ENCODE results near the gene FGGY.

FGGY gene

DNA sequence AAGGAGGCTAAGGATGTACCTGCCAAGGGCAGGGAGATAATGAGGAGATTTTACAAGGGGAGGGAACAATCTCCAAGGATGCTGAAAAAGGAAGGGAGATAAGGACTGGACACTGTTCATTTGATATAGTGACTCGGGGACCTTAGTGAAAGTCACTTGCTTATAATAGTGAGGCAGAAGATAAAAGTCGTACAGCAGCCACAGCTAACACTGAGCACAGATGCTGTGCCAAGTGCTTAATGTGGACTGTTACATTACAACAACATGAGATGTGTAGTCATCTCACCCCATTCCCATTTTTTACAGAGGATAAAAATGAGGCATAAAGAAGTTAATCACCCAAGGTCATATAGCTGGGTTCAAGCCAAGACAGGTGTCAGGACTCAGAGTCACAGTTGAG is 181.9 kb downstream of the FGGY start:
- TF ChIP-seq, protein P1, sequence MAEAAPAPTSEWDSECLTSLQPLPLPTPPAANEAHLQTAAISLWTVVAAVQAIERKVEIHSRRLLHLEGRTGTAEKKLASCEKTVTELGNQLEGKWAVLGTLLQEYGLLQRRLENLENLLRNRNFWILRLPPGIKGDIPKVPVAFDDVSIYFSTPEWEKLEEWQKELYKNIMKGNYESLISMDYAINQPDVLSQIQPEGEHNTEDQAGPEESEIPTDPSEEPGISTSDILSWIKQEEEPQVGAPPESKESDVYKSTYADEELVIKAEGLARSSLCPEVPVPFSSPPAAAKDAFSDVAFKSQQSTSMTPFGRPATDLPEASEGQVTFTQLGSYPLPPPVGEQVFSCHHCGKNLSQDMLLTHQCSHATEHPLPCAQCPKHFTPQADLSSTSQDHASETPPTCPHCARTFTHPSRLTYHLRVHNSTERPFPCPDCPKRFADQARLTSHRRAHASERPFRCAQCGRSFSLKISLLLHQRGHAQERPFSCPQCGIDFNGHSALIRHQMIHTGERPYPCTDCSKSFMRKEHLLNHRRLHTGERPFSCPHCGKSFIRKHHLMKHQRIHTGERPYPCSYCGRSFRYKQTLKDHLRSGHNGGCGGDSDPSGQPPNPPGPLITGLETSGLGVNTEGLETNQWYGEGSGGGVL (tag by site-specific recombination; IDR thresholded peaks at IDR 0.05), result no peak
- 0 out of 2 replicates have a peak, but pooled peaks cover 2% of the 10 kb centered on the region for H3K4me1 ChIP-seq (ENCODE audit: control insufficient read depth, insufficient read depth, low read length)
- H3K27ac ChIP-seq (ENCODE audit: extremely low read depth, low read depth, low read length), result no peak overlapping the region
- H3K36me3 ChIP-seq (ENCODE audit: control insufficient read depth in 2 of 2, insufficient read depth in 1 of 2, low read length in 2 of 2), result no peaks in the 10 kb centered on the region
- H3K4me3 ChIP-seq (ENCODE audit: low read depth, low read length), result no peak overlapping the region
- H3K9me3 ChIP-seq (ENCODE audit: control insufficient read depth, insufficient read depth, low read depth, low read length), result no peaks in the 10 kb centered on the region
- ChIA-PET POLR2A (no interaction called here), CTCF (interaction anchor here (0.7 kb wide), 1 partner anchor 35 kb away, joined by 3 read pairs; no protein-coding TSS in a partner anchor)

DNA sequence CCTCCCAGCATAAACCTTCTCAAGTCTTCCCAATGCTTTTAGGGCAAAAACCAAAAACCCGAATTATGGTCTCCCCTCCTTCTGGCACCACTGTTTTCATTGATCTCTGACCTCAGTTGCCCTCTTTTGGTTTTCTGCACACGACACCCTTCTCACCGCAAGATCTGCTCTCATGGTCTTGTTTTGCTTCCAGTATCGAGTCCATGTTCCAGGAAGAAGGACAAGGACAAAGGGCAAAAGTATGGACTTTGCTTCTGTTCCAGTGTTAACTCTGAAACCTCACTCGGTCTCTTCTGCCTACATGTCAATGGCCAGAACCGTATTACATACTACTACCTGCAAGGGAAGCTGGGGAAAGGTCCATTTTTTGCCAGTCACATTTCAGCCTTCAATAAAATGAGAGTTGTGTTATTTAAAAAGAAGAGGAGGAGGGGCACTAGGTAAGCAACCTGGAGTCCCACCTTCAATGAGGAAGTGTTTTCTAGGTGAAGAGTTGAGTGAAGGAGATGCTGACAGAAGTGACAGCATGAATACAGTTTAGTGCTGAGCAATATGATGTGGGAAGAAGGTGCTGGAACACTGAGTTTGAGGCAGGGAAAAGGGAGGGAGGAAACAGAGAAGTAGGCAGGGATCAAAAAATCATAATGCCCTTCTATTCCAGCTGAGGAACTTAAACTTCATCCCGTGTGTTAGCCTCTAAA is 183.4 kb downstream of the FGGY start:
- Histone ChIP-seq H3K36me3 (ENCODE audit: control insufficient read depth in 2 of 2, insufficient read depth in 1 of 2, low read length in 2 of 2) (no peaks in the 10 kb centered on the region), H3K27ac (ENCODE audit: extremely low read depth, low read depth, low read length) (no peak overlapping the region), H3K4me3 (ENCODE audit: low read depth, low read length) (no peak overlapping the region), H3K4me1 (ENCODE audit: control insufficient read depth, insufficient read depth, low read length) (0 out of 2 replicates have a peak, but pooled peaks cover 2% of the 10 kb centered on the region), H3K9me3 (ENCODE audit: control insufficient read depth, insufficient read depth, low read depth, low read length) (no peaks in the 10 kb centered on the region)
- CTCF ChIA-PET, result interaction anchor here (1.3 kb wide), 1 partner anchor 86 kb away, joined by 3 read pairs; no protein-coding TSS in a partner anchor
- no peak for TF ChIP-seq KLF7 (tag by site-specific recombination; IDR thresholded peaks at IDR 0.05; ENCODE audit: borderline replicate concordance)
- no peak for TF ChIP-seq ZNF707 (tag by site-specific recombination; IDR thresholded peaks at IDR 0.05)
- TF ChIP-seq MZF1 (tag by site-specific recombination; IDR thresholded peaks at IDR 0.05; ENCODE audit: borderline replicate concordance), result no peak
- TF ChIP-seq, protein P2, sequence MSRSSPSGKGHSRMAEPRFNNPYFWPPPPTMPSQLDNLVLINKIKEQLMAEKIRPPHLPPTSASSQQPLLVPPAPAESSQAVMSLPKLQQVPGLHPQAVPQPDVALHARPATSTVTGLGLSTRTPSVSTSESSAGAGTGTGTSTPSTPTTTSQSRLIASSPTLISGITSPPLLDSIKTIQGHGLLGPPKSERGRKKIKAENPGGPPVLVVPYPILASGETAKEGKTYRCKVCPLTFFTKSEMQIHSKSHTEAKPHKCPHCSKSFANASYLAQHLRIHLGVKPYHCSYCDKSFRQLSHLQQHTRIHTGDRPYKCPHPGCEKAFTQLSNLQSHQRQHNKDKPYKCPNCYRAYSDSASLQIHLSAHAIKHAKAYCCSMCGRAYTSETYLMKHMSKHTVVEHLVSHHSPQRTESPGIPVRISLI (tag by site-specific recombination; IDR thresholded peaks at IDR 0.05), result no peak
- TF ChIP-seq PRDM1 (tag by site-specific recombination; IDR thresholded peaks at IDR 0.05), result no peak
- no peak for TF ChIP-seq ZFHX2 (tag by site-specific recombination; conservative IDR thresholded peaks at IDR 0.05)
- TF ChIP-seq GLIS1 (tag by site-specific recombination; IDR thresholded peaks at IDR 0.05), result no peak
- TF ChIP-seq SCRT1 (tag by site-specific recombination; IDR thresholded peaks at IDR 0.05; ENCODE audit: borderline replicate concordance), result no peak
- TF ChIP-seq GLIS2 (tag by site-specific recombination; IDR thresholded peaks at IDR 0.05), result no peak
- no peak for TF ChIP-seq ZNF121 (tag by site-specific recombination; IDR thresholded peaks at IDR 0.05)
- no peak for TF ChIP-seq YY2 (tag by site-specific recombination; IDR thresholded peaks at IDR 0.05)
- no peak for TF ChIP-seq KLF16 (tag by site-specific recombination; IDR thresholded peaks at IDR 0.05)
- no peak for TF ChIP-seq ZNF621 (tag by site-specific recombination; IDR thresholded peaks at IDR 0.05)
- TF ChIP-seq ZNF366 (tag by site-specific recombination; conservative IDR thresholded peaks at IDR 0.05), result no peak
- TF ChIP-seq ZSCAN23 (tag by site-specific recombination; IDR thresholded peaks at IDR 0.05), result no peak
- POLR2A ChIA-PET, result no interaction called here

DNA sequence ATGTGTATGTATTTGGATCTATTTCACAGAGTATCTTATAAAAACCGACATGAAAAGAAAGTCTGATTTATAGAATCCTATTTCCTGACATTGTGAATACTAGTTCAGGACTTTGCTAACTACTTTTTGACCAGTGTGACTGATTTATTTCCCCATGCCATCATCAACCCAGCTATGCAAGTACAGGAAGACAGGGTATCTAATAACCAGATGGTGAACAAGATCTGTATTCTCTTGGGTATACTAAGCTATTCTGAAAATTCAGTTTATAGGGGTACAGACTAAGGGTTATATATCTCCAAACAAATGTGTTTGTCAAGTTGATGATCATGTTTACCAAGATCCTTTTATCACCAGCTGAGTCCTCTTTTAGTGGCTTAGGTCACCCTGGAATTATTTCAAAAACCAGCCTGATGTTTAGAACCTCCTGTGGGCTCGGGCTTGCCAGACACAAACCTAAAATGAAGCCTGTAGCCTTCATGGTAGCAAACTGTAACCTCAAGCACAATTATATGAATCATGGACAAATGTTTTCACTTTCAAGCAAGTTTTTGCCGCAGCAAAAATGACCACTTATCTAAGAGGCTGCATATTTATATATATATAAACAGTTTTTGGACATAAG is 185.1 kb downstream of the FGGY start:
- POLR2A ChIA-PET, result no interaction called here
- no peak for TF ChIP-seq ZNF548 (tag by site-specific recombination; IDR thresholded peaks at IDR 0.05)
- no peak for TF ChIP-seq KLF9 (tag by site-specific recombination; IDR thresholded peaks at IDR 0.05; ENCODE audit: low read depth)
- TF ChIP-seq YY2 (tag by site-specific recombination; IDR thresholded peaks at IDR 0.05), result no peak
- no peak for TF ChIP-seq ZNF621 (tag by site-specific recombination; IDR thresholded peaks at IDR 0.05)
- no peak for TF ChIP-seq ZNF404 (tag by site-specific recombination; IDR thresholded peaks at IDR 0.05)
- no peak for TF ChIP-seq ZNF211 (tag by site-specific recombination; IDR thresholded peaks at IDR 0.05; ENCODE audit: low read depth)
- no peak for TF ChIP-seq ZSCAN30 (tag by site-specific recombination; IDR thresholded peaks at IDR 0.05)
- TF ChIP-seq, protein P3, sequence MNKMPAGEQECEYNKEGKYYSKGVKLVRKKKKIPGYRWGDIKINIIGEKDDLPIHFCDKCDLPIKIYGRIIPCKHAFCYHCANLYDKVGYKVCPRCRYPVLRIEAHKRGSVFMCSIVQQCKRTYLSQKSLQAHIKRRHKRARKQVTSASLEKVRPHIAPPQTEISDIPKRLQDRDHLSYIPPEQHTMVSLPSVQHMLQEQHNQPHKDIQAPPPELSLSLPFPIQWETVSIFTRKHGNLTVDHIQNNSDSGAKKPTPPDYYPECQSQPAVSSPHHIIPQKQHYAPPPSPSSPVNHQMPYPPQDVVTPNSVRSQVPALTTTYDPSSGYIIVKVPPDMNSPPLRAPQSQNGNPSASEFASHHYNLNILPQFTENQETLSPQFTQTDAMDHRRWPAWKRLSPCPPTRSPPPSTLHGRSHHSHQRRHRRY (tag by site-specific recombination; IDR thresholded peaks at IDR 0.05), result no peak
- TF ChIP-seq ZNF626 (tag by site-specific recombination; IDR thresholded peaks at IDR 0.05), result no peak
- no peak for TF ChIP-seq ZNF768 (tag by site-specific recombination; IDR thresholded peaks at IDR 0.05)
- no peak for TF ChIP-seq ZNF777 (tag by site-specific recombination; IDR thresholded peaks at IDR 0.05; ENCODE audit: borderline replicate concordance)

More for the DNA sequence above, 185.1 kb downstream of the FGGY start:
- Histone ChIP-seq H3K9me3 (ENCODE audit: control insufficient read depth, insufficient read depth, low read depth, low read length) (no peaks in the 10 kb centered on the region), H3K4me3 (ENCODE audit: low read depth, low read length) (no peak overlapping the region), H3K4me1 (ENCODE audit: control insufficient read depth, insufficient read depth, low read length) (0 out of 2 replicates have a peak, but pooled peaks cover 2% of the 10 kb centered on the region), H3K36me3 (ENCODE audit: control insufficient read depth in 2 of 2, insufficient read depth in 1 of 2, low read length in 2 of 2) (no peaks in the 10 kb centered on the region), H3K27ac (ENCODE audit: extremely low read depth, low read depth, low read length) (no peak overlapping the region)
- CTCF ChIA-PET, result no interaction called here

Data from HEK293 (cell line).